HUDEP-2 (cell line): ENCODE data around the gene DCC.

Experiments used
- DNase-seq, 76 experiments: peaks; one replicate each; lab custom pipeline; 2025; ENCODE audit not compliant: unreplicated experiment in 76 of 76; lab: John Stamatoyannopoulos, UW

Gene DCC

DNA sequence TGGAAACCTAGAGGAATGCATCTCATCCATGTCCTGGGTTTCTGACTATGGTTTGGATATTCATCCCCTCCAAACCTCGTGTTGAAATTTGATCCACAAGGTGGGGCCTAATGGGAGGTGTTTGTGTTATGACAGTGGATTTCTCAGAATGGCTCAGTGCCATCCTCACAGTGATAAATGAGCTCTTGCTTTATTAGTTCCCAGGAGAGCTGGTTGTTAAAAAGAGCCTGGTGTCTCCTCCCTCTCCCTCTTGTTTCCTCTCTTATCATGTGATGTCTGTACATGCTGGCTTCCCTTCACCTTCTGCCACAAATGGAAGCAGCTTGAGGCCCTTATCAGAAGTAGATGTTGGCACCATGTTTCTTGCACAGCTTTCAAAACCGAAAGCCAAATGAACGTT is 424.3 kb downstream of the DCC start:
- DNase-seq: no peak

DNA sequence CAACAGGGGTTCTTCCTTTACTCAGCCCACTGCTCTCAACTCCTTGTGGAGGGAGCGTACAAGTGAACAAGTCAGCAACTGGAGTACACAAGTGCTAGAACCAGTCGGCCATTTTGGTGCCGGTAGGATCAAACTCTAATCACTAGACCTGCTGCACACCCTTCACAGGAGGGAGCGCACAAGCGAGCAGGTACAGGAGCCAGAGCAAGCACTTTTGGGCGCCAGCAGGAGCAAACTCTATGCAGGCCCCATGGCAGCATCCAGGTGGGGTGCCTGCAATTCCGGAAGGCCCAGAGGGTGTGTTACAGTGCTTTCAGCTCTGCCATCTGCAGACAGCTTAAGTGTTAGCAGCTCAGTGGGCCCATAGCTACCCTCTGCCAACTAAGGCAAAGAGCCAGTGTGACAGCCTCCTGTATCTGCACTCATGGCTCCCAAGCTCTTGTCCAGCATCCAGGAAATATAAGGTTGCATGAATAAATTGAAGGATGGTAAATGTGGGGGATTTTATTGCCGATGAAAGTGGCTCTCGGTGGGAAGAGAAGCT is 426.1 kb downstream of the DCC start:
- DNase-seq: no peak

DNA sequence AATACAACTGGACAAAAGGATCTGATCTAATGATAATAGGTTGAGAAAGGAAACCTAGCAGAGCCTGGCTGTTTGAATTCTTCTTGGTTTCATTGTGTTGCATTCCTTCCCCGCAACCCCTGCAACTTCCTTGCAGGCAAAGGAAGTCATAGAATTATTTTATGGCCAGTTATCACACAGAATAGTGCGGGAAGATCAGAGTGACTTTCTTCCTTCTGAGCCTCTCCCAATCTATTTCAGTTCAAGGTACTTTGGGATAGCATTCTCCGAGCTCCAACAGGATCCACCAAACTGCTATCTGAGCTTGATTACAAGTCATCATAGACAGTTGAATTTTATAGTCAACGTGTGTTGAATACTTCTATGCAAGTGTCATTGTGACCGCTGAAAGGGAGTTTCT is 441.1 kb downstream of the DCC start:
- no peak for DNase-seq

DNA sequence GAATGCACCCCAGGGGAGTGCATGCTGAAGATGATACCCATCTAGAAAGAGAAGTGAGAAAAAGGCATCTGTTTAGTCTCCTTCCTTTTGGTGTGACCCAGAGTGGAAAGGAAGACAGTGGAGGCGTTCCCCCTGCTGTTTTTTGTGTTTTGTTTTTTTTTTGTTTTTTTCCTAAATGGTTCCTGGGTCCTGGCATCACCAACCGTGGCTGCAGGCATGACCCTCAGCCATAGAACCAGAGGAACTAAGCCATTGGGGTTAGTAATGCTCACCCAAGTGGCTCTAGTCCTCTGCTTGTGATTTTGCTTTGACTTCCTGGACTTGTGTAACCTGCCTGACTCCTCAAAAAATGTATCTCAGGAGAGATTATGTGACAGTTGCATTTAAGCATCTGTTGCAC is 451.3 kb downstream of the DCC start:
- no peak for DNase-seq

DNA sequence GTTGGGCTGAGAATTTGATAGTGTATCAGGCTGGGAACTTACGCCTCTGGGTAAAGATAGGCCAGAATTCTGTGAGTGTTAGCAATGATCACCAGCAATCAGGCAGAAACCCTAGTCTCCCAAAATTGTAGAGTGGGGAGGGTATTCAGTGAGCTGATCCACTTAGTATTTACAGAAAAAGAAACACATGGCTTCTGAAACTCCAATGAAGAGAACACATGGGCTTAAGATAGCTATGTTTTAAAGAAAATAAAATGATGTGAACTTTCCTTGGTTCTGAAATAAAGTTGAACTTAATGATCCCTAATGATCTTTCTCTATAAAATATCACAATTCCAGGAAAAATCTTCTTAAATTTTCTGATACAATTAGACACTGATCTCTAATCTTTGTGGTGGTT is 472.8 kb downstream of the DCC start:
- no peak for DNase-seq

DNA sequence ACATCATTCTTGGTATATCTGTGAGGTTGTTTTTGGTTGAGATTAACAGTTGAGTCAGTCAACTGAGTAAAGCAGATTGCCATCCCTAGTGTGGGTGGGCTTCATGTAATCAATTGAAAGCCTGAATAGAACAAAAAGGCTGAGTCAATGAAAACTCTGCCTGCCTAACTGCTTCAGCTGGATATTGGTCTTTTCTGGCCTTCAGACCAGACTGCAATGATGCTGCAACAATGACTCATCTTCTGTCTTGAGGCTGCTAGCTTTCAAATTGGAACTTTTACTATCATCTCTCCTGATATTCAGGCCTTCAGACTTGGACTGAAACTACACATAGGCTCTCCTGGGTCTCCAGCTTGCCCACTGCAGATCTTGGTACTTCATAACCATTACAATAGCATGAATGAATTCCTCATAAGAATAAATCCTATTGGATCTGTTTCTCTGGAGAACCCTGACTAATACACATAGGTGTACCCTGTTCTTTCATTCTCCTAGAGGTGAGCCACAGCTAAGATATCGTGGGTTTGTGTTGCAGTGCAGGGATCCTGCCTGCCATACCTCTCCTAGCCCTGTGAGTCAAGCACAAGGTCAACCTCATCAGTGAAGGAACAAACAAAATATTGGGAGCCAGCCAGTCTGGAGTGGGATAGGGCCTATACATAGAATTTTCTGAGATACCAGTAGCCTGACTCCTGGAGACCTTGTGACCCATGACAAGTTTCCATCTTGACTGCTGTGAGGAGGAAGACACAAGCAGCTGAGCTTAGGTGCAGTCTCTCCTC is 473.8 kb downstream of the DCC start:
- DNase-seq: no peak

DNA sequence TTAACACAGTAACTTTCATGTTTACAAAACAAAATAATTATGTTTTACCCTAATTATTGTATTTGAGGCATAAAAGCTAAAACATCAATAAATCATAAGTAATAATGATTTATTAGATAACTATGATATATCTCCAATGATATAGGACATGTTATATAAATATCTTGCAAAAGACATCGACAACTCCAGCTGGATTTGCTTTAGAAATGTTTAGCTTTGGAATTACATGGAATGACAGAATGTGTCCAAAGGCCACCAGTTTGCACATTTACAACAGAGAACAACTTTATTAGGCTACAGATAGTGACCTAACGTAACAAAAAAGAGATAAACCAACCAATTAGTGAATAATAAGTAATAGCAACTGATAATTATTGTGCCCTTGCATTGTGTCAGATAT is 475.7 kb downstream of the DCC start:
- no peak for DNase-seq

DNA sequence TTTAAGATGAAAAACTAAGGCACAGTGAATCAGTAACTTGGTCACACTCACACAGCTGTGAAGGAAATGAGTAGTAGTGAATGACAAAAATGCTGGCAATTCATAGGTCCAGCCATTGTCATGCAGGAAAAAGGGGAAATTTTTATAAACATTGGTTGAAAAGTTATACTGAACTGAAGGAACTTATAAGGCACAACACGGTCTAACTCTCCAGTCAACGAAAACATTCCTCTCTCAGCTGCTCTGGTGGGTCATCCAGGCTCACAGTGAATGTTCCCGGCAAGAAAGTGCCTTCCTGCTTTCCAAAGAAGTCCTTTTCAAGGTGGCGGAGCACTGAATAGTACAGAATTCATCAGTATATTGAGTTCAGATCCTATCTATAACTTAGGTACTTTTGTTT is 476.1 kb downstream of the DCC start:
- DNase-seq: no peak

DNA sequence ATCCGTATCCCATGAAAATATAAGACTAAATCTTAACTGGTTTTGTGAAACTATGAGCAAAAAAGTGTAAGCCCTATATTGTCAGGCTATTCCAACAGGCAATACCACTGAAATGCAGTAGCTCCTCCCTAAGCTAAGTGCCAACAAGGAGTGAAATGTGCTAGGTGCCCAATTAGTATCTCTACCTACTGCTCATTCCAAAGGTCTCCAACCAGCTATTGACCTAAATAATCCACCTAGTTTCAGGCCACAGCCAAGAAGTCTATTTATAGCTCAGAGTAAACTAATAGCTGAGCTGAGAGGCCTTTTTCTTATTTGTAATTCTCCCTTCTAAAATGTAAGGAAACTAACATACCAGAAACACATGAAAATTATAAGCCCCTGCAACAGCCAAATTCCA is 482.2 kb downstream of the DCC start:
- no peak for DNase-seq

DNA sequence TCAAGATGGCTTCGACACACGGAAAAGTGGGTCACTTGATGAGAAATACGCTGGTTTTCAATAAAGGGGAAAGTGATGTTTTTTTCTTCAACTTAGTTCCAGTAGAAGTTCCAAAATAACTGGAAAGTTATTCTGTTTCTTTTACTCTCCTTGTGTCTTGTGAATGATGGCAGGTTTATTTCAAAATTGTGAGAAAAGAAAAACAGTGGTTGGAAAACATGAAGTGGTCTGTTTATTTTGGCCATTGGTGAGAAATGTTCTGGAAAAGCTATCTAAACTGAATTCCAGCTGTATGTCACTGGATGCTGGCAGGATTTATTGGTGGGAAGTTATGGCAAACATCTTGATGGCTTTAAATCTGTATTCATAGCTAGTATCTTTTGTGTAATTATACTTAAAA is 484.1 kb downstream of the DCC start:
- DNase-seq: no peak

DNA sequence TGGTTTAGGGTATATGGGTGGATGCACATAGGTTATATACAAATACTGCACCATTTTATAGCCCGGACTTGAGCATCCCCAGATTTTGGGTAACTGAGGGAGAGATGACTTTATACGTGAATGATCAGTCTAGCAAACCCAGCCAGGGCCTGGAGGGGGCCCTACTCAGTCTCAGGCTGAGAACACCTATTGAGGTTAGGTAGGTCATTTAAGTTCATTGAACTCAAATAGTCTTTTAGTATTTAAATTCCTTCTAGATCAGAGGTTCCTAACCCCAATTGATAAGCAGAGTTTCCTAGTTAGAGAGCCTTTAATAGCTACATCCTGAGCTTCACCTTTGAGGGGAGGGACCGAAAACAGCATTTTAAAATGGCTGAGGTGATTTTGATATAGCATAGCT is 487.0 kb downstream of the DCC start:
- DNase-seq: no peak

DNA sequence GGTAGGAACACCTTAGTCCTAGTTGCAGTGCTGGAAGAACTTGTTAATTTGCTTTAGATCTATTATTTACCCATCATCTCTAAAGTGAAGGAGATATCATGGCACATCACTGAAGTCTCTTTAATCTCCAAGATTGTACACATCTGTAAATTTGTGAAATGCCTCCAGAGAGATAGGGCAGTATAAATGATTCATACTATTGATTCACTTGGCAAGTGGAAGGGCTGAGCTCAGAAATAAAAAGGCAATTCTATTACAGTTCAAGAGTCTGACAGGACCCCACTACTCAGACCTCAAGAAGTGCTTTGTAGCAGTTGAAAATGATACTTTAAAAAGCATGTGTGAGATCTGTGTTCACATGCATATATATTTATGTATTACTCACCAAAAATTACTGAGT is 489.3 kb downstream of the DCC start:
- DNase-seq: no peak

DNA sequence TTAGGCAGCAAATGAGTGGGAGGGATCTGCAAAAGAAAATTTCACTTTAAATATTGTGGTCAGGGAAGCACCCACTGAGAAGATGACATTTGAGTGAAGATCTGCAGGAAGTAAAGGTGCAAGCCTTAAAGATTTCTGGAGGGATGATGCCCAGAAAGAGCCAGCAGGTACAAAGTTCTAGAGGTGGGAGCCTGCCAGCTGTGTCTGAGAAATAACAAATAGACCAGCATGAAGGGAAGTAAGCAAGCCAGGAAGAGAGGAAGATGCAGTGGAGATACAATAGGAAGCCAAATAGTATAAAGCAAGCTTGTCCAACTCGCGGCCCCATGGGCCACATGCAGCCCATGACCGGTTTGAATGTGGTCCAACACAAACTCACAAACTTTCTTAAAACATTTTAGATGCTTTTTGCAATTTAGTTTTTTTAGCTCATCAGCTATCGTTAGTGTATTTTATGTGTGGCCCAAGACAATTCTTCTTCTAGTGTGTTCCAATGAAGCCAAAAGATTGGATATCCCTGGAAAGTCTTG is 489.9 kb downstream of the DCC start:
- no peak for DNase-seq

DNA sequence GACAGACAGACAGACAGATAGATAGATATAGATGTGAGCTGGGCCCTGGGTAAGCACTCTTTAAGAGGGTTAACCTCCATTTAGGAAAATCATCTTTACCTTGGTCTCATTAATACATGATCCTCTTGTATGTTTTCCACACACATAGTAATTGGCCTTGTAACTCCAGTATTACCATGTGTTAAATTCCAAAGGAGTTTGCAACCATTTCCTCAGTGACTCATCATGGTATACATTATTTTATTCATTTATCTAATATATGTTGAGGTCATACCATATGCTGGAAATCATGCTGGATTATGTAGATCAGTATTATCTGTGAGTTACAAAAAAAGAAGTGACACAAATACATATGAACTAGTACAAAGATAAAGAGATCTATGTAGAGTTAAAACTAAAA is 504.3 kb downstream of the DCC start:
- no peak for DNase-seq

DNA sequence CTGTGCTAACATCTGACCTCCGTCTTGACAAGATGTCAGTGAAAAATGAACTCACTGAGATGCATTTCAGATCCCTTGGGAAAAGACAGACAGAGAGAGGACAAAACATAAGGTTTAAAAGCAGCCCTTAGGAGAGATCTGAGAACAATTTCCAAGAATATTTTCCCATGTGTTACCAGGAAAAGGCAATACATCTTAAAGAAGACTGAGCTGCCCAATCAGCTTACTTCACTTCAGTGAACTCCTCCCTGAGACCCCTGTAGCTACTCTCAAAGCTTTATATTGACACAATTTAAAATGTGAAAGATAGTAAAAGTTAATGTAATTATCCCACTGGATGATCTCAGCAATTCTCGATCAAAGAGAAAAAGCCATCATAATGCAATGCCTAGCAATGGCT is 505.0 kb downstream of the DCC start:
- DNase-seq: no peak

DNA sequence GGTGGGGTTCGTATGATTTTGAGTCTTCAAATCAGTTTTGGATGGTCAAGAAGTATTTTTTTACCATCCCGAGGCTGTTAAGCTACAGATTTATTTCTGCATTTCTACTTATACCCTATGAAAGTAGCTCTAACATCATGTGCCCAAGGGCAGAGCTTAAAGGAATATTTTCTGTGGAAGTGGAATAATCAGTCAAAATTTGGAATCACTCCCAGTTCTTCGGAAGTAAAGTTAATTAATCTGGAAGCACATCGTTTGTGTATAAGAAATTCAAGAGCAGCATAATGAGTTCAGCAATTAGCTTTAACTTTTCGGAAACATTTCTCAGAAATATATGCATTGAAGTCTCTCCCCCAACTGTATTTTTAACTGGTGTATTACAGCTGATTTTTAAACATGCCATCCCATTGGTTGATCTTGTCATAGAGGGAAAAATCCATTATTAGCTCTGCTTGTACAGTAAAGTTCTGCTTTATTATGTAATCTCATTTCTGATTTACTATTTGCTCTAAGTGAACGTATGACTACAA is 510.1 kb downstream of the DCC start:
- no peak for DNase-seq

DNA sequence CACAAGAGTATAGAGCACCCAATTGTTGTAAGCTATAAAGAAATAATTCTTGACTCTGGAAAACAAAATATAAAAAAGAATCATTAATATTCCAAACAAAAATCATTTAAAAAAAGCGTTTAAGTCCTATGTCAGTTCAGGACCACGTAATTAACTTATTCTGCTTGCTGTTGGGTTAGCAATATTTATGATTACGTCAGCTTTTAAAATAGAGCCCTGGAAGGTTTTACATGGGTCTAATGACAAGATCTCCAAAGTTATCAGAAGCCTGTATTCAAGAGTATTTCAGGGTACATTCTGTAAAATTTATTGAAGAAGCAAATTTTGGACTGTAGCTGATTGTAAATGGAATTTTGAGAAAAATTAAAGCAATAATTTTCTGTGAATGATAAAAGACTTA is 521.6 kb downstream of the DCC start:
- DNase-seq: no peak

DNA sequence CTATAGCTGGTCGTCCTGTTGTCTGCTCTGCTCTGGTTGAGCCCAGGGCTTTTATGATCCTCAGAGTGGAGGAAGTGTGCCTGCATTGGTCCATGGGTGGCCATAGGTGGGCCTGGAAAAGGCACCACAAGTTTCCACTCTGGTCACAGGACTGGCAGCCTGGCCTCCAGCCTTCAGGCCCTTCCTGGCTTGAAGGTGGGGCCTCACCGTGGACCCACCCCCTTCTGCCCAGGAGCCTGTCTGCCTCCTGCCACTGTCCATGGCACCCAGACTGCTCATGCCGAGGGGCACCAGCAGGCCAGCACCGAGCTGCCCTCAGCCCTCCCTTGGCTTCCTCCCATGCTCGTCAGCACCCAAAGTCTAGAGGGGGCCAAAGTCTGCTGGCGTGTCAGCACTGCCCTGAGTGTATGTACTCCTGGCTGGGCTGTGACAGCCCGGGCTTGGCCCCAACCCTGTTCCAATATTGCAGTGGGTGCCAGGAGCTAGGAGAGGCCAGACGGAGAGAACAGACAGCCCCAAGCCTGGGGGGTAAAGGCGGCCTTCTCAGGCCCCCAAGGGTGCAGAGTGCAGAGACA is 529.4 kb downstream of the DCC start:
- DNase-seq: no peak

DNA sequence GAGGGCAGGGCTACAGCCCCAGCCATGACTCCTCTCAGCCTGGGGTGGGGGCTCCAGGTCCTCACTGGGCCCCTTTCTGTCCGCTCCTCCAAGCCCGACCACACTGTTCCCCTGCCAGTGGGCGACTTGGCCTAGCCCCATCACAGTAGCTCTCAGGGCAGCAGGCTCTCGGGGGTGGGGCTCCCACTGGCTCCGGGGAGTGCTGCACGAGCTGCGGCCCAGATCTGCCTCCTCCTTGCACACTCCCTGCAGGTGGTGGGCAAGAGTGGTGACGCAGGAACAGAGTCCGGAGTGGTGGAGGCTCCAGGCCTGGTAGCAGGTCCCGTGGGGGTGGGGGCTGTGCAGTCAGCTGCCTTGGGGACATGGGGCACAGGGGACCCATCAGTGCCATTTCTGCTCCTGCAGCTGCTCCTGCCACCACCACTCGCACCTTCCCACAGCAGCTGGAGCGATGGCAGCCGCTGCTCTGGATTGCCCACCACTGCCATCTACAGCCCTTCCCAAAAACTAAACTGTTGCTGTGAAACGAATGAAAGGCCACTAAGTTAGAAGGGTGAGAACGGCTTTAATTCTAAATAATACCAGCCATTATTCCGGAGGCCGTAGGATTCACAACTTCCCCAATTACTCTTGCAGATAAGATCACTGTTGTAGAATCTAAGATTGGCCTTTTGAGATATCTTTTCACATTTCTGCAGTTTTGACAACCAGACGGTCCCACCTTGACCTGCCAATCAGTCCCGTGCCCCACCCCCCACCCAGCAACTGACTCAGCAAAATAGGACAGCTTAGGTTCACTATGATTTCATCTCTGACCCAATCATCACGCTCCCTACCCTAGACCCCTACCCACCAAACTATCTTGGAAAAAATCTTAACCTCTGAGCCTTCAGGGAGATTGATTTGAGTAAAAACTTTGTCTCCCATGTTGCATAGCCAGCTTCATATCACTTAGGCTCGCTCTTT is 530.2 kb downstream of the DCC start:
- no peak for DNase-seq

DNA sequence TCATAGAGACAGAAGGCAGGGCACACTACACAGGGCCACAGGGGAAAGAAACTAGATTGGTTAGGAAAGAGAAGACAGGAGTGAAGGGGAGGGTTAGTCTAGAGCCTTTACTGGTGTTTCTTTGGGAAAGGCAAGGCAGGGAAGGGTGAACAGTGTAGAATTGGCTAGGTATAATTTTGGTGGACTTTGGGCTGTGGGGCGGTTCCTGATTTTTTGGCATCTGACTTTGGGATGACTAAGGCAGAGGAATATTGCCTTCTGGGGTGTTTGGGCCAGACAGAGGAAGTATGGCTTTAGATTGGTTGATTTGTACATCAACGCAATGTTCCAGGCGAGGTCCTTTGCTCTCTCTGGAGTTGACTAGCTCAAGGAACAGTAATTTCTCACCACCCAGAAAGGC is 534.8 kb downstream of the DCC start:
- no peak for DNase-seq

DNA sequence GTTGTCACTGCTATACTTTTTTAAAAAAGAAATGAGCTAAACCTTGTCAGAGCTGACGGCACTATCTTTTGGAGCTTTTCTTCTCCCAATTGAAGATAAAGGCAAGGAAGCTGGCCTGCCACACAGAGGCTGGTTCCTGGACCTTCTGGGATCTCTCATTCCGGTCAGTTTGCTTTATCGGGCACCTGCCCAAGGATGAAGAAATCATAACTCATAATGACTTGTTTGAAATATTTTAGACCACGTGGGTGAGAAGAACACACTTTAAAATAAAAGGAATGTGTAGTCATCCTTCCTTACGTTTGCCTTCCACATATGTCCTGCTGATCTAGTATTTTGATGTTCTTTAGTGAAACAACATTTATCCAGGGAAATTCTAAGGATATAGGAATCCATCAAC is 535.7 kb downstream of the DCC start:
- no peak for DNase-seq
